ENCODE data around the gene TMEM234.

TMEM234 gene

GRCh38 chr1:32208891-32209328 lies 13.2 kb downstream of the TMEM234 start, which contains the start of gene DCDC2B:
DCDC2B (plus strand) TSS chr1:32209089; CDS start chr1:32209094, 5 bp downstream.
- H3K27ac ChIP-seq (ENCODE audit: low read depth, low read length) = no peak within 1 kb of the TSS
- DNase-seq = peak; percentile 62
- no peaks in the 10 kb centered on the region for H3K36me3 ChIP-seq (ENCODE audit: control insufficient read depth, insufficient read depth, low read length)
- H3K79me1 ChIP-seq (ENCODE audit: low read length) = no peaks in the 10 kb centered on the region
- no peak within 1 kb of the TSS for H3K4me3 ChIP-seq (ENCODE audit: low read length)
- H3K4me1 ChIP-seq (ENCODE audit: control insufficient read depth, low read depth, low read length) = peaks cover 3% of the 10 kb centered on the region
- no peaks in the 10 kb centered on the region for H3K27me3 ChIP-seq (ENCODE audit: insufficient read depth, low read length, poor library complexity)
- no peak within 1 kb of the TSS for H3K23ac ChIP-seq (ENCODE audit: low read length)
- H4K8ac ChIP-seq (ENCODE audit: low read depth, low read length) = no peak within 1 kb of the TSS
- no peak within 1 kb of the TSS for H2BK15ac ChIP-seq (replicated peaks; ENCODE audit: low read depth)
- H4K5ac ChIP-seq (ENCODE audit: low read length) = no peak within 1 kb of the TSS
- H3K4ac ChIP-seq (ENCODE audit: low read depth, low read length) = no peak within 1 kb of the TSS
- H2BK120ac ChIP-seq (ENCODE audit: low read depth, low read length) = no peak within 1 kb of the TSS
- no CpG with 5 or more reads among the region's 5 CpGs for WGBS (ENCODE audit: extremely low coverage, insufficient coverage, low lambda C conversion rate)
- H2AK5ac ChIP-seq (ENCODE audit: low read length) = no peak within 1 kb of the TSS
- no peak within 1 kb of the TSS for H3K4me2 ChIP-seq (ENCODE audit: low read length)
- no peak within 1 kb of the TSS for H3K18ac ChIP-seq (ENCODE audit: low read length)
- H3K56ac ChIP-seq (ENCODE audit: low read length) = no peak within 1 kb of the TSS
- no peak within 1 kb of the TSS for H3K9ac ChIP-seq (ENCODE audit: low read length)
- H2BK5ac ChIP-seq (ENCODE audit: low read length) = no peak within 1 kb of the TSS
- H3K79me2 ChIP-seq (ENCODE audit: control insufficient read depth, insufficient read depth, low read length) = no peaks in the 10 kb centered on the region

DNA sequence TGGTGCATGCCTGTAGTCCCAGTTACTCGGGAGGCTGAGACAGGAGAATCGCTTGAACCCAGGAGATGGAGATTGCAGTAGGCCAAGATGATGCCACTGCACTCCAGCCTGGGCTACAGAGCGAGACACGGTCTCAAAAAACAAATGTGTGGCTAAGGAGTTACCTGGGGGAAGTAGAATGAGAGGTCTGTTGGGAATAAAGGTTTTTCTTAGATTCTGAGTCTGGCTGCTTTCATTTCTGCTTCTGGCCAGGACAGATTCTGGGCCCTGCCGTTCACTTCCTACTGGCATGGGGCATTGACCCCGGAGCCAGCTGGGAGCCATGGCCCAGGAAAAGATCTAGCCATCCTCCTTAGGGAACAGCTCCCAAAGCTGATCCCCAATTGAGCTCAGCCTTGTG lies 13.7 kb downstream of the TMEM234 start:
- H3K4me1 ChIP-seq (ENCODE audit: control insufficient read depth, low read depth, low read length) = peaks cover 3% of the 10 kb centered on the region
- no peak overlapping the region for H3K4me3 ChIP-seq (ENCODE audit: low read length)
- no peak overlapping the region for H3K23ac ChIP-seq (ENCODE audit: low read length)
- H2BK15ac ChIP-seq (replicated peaks; ENCODE audit: low read depth) = no peak overlapping the region
- no peaks in the 10 kb centered on the region for H3K79me1 ChIP-seq (ENCODE audit: low read length)
- H2AK5ac ChIP-seq (ENCODE audit: low read length) = no peak overlapping the region
- no peaks in the 10 kb centered on the region for H3K27me3 ChIP-seq (ENCODE audit: insufficient read depth, low read length, poor library complexity)
- no peak overlapping the region for H3K4ac ChIP-seq (ENCODE audit: low read depth, low read length)
- no peak overlapping the region for H3K56ac ChIP-seq (ENCODE audit: low read length)
- H3K79me2 ChIP-seq (ENCODE audit: control insufficient read depth, insufficient read depth, low read length) = no peaks in the 10 kb centered on the region
- no peak overlapping the region for H3K4me2 ChIP-seq (ENCODE audit: low read length)
- H3K27ac ChIP-seq (ENCODE audit: low read depth, low read length) = no peak overlapping the region
- H3K18ac ChIP-seq (ENCODE audit: low read length) = no peak overlapping the region
- no peak for DNase-seq
- no peak overlapping the region for H3K9ac ChIP-seq (ENCODE audit: low read length)
- H2BK120ac ChIP-seq (ENCODE audit: low read depth, low read length) = no peak overlapping the region
- no peak overlapping the region for H4K5ac ChIP-seq (ENCODE audit: low read length)
- no peak overlapping the region for H4K8ac ChIP-seq (ENCODE audit: low read depth, low read length)
- no peaks in the 10 kb centered on the region for H3K36me3 ChIP-seq (ENCODE audit: control insufficient read depth, insufficient read depth, low read length)
- H2BK5ac ChIP-seq (ENCODE audit: low read length) = no peak overlapping the region
- no CpG with 5 or more reads among the region's 6 CpGs for WGBS (ENCODE audit: extremely low coverage, insufficient coverage, low lambda C conversion rate)

DNA sequence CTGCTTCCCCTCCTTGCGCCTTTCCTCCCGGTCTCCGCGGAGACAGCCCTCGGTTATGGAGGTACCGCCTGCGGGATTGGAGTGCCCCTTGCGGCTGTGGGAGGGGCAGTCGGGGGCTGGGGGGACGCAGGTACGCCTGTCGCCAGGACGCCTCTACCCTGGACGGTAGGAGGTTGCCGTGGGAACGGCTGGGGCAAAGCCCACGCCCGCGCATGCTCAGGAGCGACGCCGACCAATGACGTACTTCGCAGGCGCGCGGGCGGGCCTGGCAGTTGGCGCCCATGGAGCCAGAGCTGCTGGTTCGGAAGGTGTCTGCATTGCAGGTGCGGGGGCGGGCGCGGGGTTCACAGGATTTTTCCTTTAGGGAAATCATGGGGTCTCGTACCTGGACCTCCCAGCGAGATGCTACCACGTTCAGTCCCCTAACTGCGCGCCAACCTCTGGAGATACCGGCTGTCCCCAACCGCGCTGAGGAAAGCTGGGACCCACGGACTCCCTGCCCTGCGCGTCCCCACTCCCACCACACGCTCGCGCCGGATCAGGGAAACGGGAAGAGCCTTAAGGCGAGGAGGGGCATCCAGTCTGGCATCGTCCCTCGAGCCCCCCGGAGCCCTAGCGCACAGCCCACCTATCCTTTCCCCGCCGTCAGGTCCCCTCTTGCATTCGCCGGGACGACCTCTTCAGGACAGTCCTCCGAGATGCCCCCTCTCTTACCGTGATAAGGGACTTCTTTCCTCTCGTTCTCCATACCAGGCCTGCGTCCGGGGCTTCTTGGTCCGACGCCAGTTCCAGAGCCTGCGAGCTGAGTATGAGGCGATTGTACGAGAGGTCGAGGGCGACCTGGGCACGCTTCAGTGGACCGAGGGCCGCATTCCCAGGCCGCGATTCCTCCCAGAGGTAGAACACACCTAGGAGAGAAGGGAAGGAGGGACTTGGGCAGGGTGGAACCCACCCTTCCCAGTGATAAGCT lies 16.5 kb downstream of the TMEM234 start, which contains the start of gene IQCC:
Gene IQCC (plus strand): TSS at position 271 of the 970 bp plus-strand sequence. CDS start 11 bp downstream, at position 282.
- Histone ChIP-seq H3K4me3 (ENCODE audit: low read length) (peak within 1 kb of the TSS; percentile 83), H3K9ac (ENCODE audit: low read length) (peak within 1 kb of the TSS; percentile 94), H3K4me2 (ENCODE audit: low read length) (peak within 1 kb of the TSS; percentile 95), H2BK120ac (ENCODE audit: low read depth, low read length) (no peak within 1 kb of the TSS), H3K56ac (ENCODE audit: low read length) (peak within 1 kb of the TSS; percentile 97), H2BK5ac (ENCODE audit: low read length) (no peak within 1 kb of the TSS), H2AK5ac (ENCODE audit: low read length) (no peak within 1 kb of the TSS), H3K36me3 (ENCODE audit: control insufficient read depth, insufficient read depth, low read length) (no peaks in the 10 kb centered on the region), H3K79me1 (ENCODE audit: low read length) (no peaks in the 10 kb centered on the region), H3K23ac (ENCODE audit: low read length) (peak within 1 kb of the TSS; percentile 95), H2BK15ac (replicated peaks; ENCODE audit: low read depth) (no peak within 1 kb of the TSS), H3K4ac (ENCODE audit: low read depth, low read length) (no peak within 1 kb of the TSS), H3K4me1 (ENCODE audit: control insufficient read depth, low read depth, low read length) (peaks cover 6% of the 10 kb centered on the region), H3K18ac (ENCODE audit: low read length) (no peak within 1 kb of the TSS), H3K27me3 (ENCODE audit: insufficient read depth, low read length, poor library complexity) (no peaks in the 10 kb centered on the region), H3K27ac (ENCODE audit: low read depth, low read length) (no peak within 1 kb of the TSS), H4K5ac (ENCODE audit: low read length) (no peak within 1 kb of the TSS), H4K8ac (ENCODE audit: low read depth, low read length) (no peak within 1 kb of the TSS), H3K79me2 (ENCODE audit: control insufficient read depth, insufficient read depth, low read length) (no peaks in the 10 kb centered on the region)
- WGBS (ENCODE audit: extremely low coverage, insufficient coverage, low lambda C conversion rate) = no CpG with 5 or more reads among the region's 77 CpGs
- DNase-seq = peak; percentile 96

DNA sequence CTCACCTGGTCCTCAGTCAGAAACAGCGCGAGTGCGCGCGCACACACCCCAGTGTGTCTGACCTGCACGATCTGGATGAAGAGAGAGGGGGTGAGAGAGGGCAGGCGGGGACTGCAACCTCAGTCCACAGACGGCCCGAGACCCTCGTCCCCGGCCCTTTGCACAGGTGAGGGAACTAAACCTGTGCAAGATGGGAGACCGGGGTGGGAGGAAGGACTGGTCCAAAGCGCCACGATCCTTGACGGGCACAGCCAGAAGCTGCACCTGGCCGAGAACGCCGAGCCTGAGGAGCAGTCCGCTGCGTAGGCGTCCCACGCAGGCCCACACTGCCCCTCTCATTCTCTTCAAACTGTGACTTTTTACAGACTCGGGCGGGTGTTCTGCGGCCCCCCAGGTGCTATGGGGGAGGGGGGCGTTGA lies 17.2 kb downstream of the TMEM234 start:
- peak; percentile 16 for DNase-seq
- no peak overlapping the region for H4K5ac ChIP-seq (ENCODE audit: low read length)
- no peaks in the 10 kb centered on the region for H3K79me2 ChIP-seq (ENCODE audit: control insufficient read depth, insufficient read depth, low read length)
- no peaks in the 10 kb centered on the region for H3K36me3 ChIP-seq (ENCODE audit: control insufficient read depth, insufficient read depth, low read length)
- H2BK15ac ChIP-seq (replicated peaks; ENCODE audit: low read depth) = no peak overlapping the region
- H2BK120ac ChIP-seq (ENCODE audit: low read depth, low read length) = no peak overlapping the region
- H3K4ac ChIP-seq (ENCODE audit: low read depth, low read length) = no peak overlapping the region
- H3K27me3 ChIP-seq (ENCODE audit: insufficient read depth, low read length, poor library complexity) = no peaks in the 10 kb centered on the region
- H3K18ac ChIP-seq (ENCODE audit: low read length) = no peak overlapping the region
- H3K79me1 ChIP-seq (ENCODE audit: low read length) = no peaks in the 10 kb centered on the region
- peaks cover 8% of the 10 kb centered on the region for H3K4me1 ChIP-seq (ENCODE audit: control insufficient read depth, low read depth, low read length)
- peak overlapping the region; percentile 58 for H3K4me2 ChIP-seq (ENCODE audit: low read length)
- no peak overlapping the region for H3K27ac ChIP-seq (ENCODE audit: low read depth, low read length)
- H2AK5ac ChIP-seq (ENCODE audit: low read length) = no peak overlapping the region
- no peak overlapping the region for H2BK5ac ChIP-seq (ENCODE audit: low read length)
- H3K23ac ChIP-seq (ENCODE audit: low read length) = no peak overlapping the region
- no peak overlapping the region for H3K4me3 ChIP-seq (ENCODE audit: low read length)
- no CpG with 5 or more reads among the region's 26 CpGs for WGBS (ENCODE audit: extremely low coverage, insufficient coverage, low lambda C conversion rate)
- H3K56ac ChIP-seq (ENCODE audit: low read length) = peak overlapping the region; percentile 77
- H3K9ac ChIP-seq (ENCODE audit: low read length) = peak overlapping the region; percentile 67
- H4K8ac ChIP-seq (ENCODE audit: low read depth, low read length) = no peak overlapping the region

DNA sequence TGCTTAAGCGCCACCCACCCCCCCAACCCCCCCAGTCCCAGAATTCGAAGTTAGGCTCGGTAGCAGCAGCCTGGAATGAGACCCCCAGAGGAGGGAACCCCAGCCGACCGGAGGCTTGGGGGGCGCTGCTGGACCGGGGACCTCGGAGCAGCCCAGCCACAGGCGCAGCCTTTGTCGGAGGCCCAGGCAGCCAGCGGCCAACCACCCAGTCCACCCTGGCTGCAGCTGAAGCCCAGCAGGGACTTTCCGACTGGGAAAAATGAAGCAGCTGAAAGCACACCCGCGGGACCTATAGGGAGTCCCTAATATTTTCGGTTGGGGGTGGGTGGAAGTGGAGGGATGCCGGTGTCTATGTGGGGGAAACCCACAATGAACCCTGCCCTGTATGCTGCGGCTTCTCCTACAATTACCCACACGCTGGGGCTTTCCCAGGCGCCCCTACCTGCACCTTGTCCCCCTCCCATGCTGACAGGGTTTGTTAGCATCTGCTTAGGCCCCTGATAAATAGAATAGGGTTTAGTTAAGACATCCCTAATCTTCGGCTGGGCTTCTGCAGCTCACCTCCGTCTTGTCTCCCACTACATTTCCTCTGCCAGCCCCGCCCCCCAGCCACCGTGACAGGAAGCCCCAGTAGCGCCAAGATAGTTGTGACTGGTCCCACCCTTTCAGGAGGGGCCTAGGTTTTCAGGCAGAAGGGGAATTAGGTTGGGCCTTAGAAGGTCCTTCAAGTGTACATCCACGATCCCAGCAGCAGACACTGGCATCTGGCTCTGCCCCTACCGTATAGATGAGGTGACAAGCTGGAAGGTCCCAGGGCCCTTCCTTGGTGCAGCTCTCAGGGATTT lies 20.9 kb downstream of the TMEM234 start:
- Histone ChIP-seq H2BK15ac (replicated peaks; ENCODE audit: low read depth) (no peak overlapping the region), H3K56ac (ENCODE audit: low read length) (peak overlapping the region; percentile 88), H3K9ac (ENCODE audit: low read length) (peak overlapping the region; percentile 76), H4K5ac (ENCODE audit: low read length) (no peak overlapping the region), H3K79me2 (ENCODE audit: control insufficient read depth, insufficient read depth, low read length) (no peaks in the 10 kb centered on the region), H3K27ac (ENCODE audit: low read depth, low read length) (no peak overlapping the region), H2BK5ac (ENCODE audit: low read length) (no peak overlapping the region), H3K23ac (ENCODE audit: low read length) (peak overlapping the region; percentile 89), H3K4me3 (ENCODE audit: low read length) (peak overlapping the region; percentile 13), H4K8ac (ENCODE audit: low read depth, low read length) (no peak overlapping the region), H3K4me2 (ENCODE audit: low read length) (peak overlapping the region; percentile 96), H2BK120ac (ENCODE audit: low read depth, low read length) (no peak overlapping the region), H3K79me1 (ENCODE audit: low read length) (no peaks in the 10 kb centered on the region), H3K18ac (ENCODE audit: low read length) (peak overlapping the region; percentile 11), H3K36me3 (ENCODE audit: control insufficient read depth, insufficient read depth, low read length) (peaks cover 11% of the 10 kb centered on the region), H3K27me3 (ENCODE audit: insufficient read depth, low read length, poor library complexity) (no peaks in the 10 kb centered on the region), H3K4ac (ENCODE audit: low read depth, low read length) (no peak overlapping the region), H3K4me1 (ENCODE audit: control insufficient read depth, low read depth, low read length) (peaks cover 9% of the 10 kb centered on the region), H2AK5ac (ENCODE audit: low read length) (no peak overlapping the region)
- peak; percentile 79 for DNase-seq
- WGBS (ENCODE audit: extremely low coverage, insufficient coverage, low lambda C conversion rate) = no CpG with 5 or more reads among the region's 26 CpGs

All from mesendoderm (in vitro differentiated cells).